Hepatocyte (in vitro differentiated cells): ENCODE data around the gene SLC23A2. TPM values are rescaled to one million over a fixed set of nuclear protein-coding genes. Genes with fewer than 3 reads are reported as not detected.
"Not testable (repeated sequence)": the region's sequence is repeated elsewhere in the genome, so short reads cannot be mapped to it uniquely, and the experiment has no call there.

Source experiments
- DNase-seq: peaks from one replicate; pipeline ENCODE4 v3.0.0-alpha.2; 2016; ENCODE audit warnings: low spot score
- H2AFZ ChIP-seq: fragments of 200-600 bp; sonication (generic); 2 replicates; pipeline ENCODE4 v1.6.0; 2016; ENCODE audit warnings: antibody characterized with exemption, mild to moderate bottlenecking
- H3K27ac ChIP-seq: fragments of 200-600 bp; sonication (generic); 2 replicates; pipeline ENCODE4 v1.5.1; 2016; ENCODE audit warnings: mild to moderate bottlenecking
- H3K27me3 ChIP-seq: fragments of 200-600 bp; sonication (generic); 2 replicates; pipeline ENCODE4 v1.6.1; 2016
- H3K36me3 ChIP-seq: fragments of 200-600 bp; sonication (generic); replicated peaks from 2 replicates; pipeline ENCODE4 v1.5.1; 2016; ENCODE audit warnings: low read depth; ENCODE audit not compliant: insufficient read depth
- H3K4me1 ChIP-seq: fragments of 200-600 bp; sonication (generic); 2 replicates; pipeline ENCODE4 v1.5.1; 2016; ENCODE audit warnings: mild to moderate bottlenecking, moderate library complexity; ENCODE audit not compliant: insufficient read depth
- H3K4me2 ChIP-seq: fragments of 200-600 bp; sonication (generic); 2 replicates; pipeline ENCODE4 v1.6.0; 2016
- H3K4me3 ChIP-seq: fragments of 200-600 bp; sonication (generic); 2 replicates; pipeline ENCODE4 v1.5.1; 2016; ENCODE audit warnings: mild to moderate bottlenecking
- H3K79me2 ChIP-seq: fragments of 200-600 bp; sonication (generic); 2 replicates; pipeline ENCODE4 v1.6.0; 2017; ENCODE audit warnings: mild to moderate bottlenecking
- H3K9me2 ChIP-seq: fragments of 200-600 bp; sonication (generic); replicated peaks from 2 replicates; pipeline ENCODE4 v1.6.0; 2017; ENCODE audit warnings: mild to moderate bottlenecking; ENCODE audit not compliant: insufficient read depth
- H3K9me3 ChIP-seq: fragments of 200-600 bp; sonication (generic); 2 replicates; pipeline ENCODE4 v1.5.1; 2016; ENCODE audit warnings: low read depth, mild to moderate bottlenecking
- H4K20me1 ChIP-seq: fragments of 200-600 bp; sonication (generic); 2 replicates; pipeline ENCODE4 v1.6.0; 2016; ENCODE audit warnings: mild to moderate bottlenecking; ENCODE audit not compliant: insufficient read depth, poor library complexity, severe bottlenecking
- CTCF ChIP-seq: fragments of 200-600 bp; sonication (generic); IDR thresholded peaks from 2 replicates; pipeline ENCODE4 v1.5.1; 2016; ENCODE audit warnings: antibody characterized with exemption, mild to moderate bottlenecking; ENCODE audit not compliant: poor library complexity
- EZH2 ChIP-seq: fragments of 200-600 bp; sonication (generic); IDR thresholded peaks from 2 replicates; pipeline ENCODE4 v1.6.1; 2016; ENCODE audit warnings: antibody characterized with exemption, mild to moderate bottlenecking, borderline replicate concordance
- EZH2phosphoT487 ChIP-seq: fragments of 200-600 bp; sonication (generic); IDR thresholded peaks from one replicate; pipeline ENCODE4 v1.6.1; 2018; ENCODE audit warnings: antibody characterized with exemption, mild to moderate bottlenecking, low read depth, moderate library complexity; ENCODE audit not compliant: unreplicated experiment, severe bottlenecking
- WGBS: methylation state at CpG from one replicate; pipeline ENCODE4 v1.1.6; 2016; ENCODE audit warnings: low lambda C conversion rate; ENCODE audit errors: missing lambda C conversion rate; 5-methylcytosine and 5-hydroxymethylcytosine counted together
- polyA plus RNA-seq: library from polyadenylated mRNA; unstranded; fragments of >200 nt; fragmentation: Nextera tagmentation; extraction: Ambion mirVana; gene quantifications from 2 replicates; pipeline ENCODE4 v1.2.1, GENCODE V29; 2016
- total RNA-seq: library from RNA; depleted of rRNA; stranded (reverse); fragments of >200 nt; gene quantifications from 2 replicates; pipeline ENCODE4 v1.2.3, GENCODE V29; 2014

The SLC23A2 gene
- total and polyA plus RNA-seq, 2 experiments from 2014 or later = 8.2 to 13.3 TPM

- DNase-seq = no peak
Measured at GRCh38 chr20:5030348-5031205, 29.3 kb upstream of the SLC23A2 start.

GRCh38 chr20:5028258-5029059 lies 27.1 kb upstream of the SLC23A2 start:
- H3K4me3 ChIP-seq, DNase-seq, H3K27ac ChIP-seq, H3K9me2 ChIP-seq, H2AFZ ChIP-seq, H3K9me3 ChIP-seq, H3K79me2 ChIP-seq, H3K36me3 ChIP-seq, H3K27me3 ChIP-seq, H4K20me1 ChIP-seq, H3K4me2 ChIP-seq, H3K4me1 ChIP-seq: not testable (repeated sequence)
- 48% methylated on average over 4 of the region's 4 CpGs for whole genome bisulfite sequencing

More at GRCh38 chr20:5030348-5031205, 29.3 kb upstream of the SLC23A2 start:
- WGBS = 91% methylated on average over 10 of the region's 10 CpGs
- no peaks in the 10 kb centered on the region for H4K20me1 ChIP-seq
- H3K36me3 ChIP-seq = no peaks in the 10 kb centered on the region
- TF ChIP-seq CTCF = no peak
- TF ChIP-seq EZH2phosphoT487 = no peak
- TF ChIP-seq EZH2 = no peak
- no peaks in the 10 kb centered on the region for H3K4me1 ChIP-seq
- H3K9me3 ChIP-seq = no peaks in the 10 kb centered on the region
- H3K4me2 ChIP-seq = no peak overlapping the region
- no peak overlapping the region for H3K27ac ChIP-seq
- no peak overlapping the region for H2AFZ ChIP-seq
- no peaks in the 10 kb centered on the region for H3K27me3 ChIP-seq
- H3K79me2 ChIP-seq = no peaks in the 10 kb centered on the region
- H3K4me3 ChIP-seq = no peak overlapping the region
- H3K9me2 ChIP-seq = no peaks in the 10 kb centered on the region

DNA sequence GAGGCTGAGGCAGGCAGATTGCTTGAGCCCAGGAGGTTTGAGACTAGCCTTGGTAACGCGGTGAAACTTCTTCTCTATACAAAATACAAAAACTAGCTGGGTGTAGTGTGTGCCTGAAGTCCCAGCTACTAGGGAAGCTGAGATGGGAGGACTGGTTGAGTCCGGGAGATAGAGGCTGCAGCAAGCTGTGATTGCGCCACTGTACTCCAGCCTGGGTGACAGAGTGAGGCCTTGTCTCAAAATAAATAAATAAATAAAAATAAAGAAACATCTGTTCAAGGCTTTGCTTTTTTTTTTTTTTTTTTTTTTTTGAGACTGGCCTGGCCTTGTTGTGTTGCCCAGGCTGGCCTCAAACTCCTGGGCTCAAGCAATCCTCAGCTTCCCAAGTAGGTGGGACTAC lies 23.7 kb upstream of the SLC23A2 start:
- H3K36me3 ChIP-seq = no peaks in the 10 kb centered on the region
- 87% methylated on average over 4 of the region's 4 CpGs for WGBS
- H3K9me3 ChIP-seq = no peaks in the 10 kb centered on the region
- TF ChIP-seq CTCF = no peak
- TF ChIP-seq EZH2 = no peak
- no peak for TF ChIP-seq EZH2phosphoT487
- no peak overlapping the region for H3K4me3 ChIP-seq
- H3K4me1 ChIP-seq = no peaks in the 10 kb centered on the region
- no peaks in the 10 kb centered on the region for H3K9me2 ChIP-seq
- no peaks in the 10 kb centered on the region for H4K20me1 ChIP-seq
- H3K79me2 ChIP-seq = no peaks in the 10 kb centered on the region
- DNase-seq = no peak
- H2AFZ ChIP-seq = no peak overlapping the region
- H3K27ac ChIP-seq = no peak overlapping the region
- H3K4me2 ChIP-seq = no peak overlapping the region
- H3K27me3 ChIP-seq = no peaks in the 10 kb centered on the region

GRCh38 chr20:5024103-5024502 lies 22.8 kb upstream of the SLC23A2 start:
- WGBS = 93% methylated on average over 6 of the region's 6 CpGs
- Histone ChIP-seq H3K27ac (no peak overlapping the region), H3K36me3 (no peaks in the 10 kb centered on the region), H3K79me2 (no peaks in the 10 kb centered on the region), H3K4me3 (no peak overlapping the region), H3K4me1 (no peaks in the 10 kb centered on the region), H3K9me3 (no peaks in the 10 kb centered on the region), H4K20me1 (no peaks in the 10 kb centered on the region), H2AFZ (no peak overlapping the region), H3K4me2 (no peak overlapping the region), H3K9me2 (no peaks in the 10 kb centered on the region), H3K27me3 (no peaks in the 10 kb centered on the region)
- DNase-seq = no peak
- TF ChIP-seq EZH2 = no peak
- TF ChIP-seq EZH2phosphoT487 = no peak
- no peak for TF ChIP-seq CTCF

- not testable (repeated sequence) for H3K79me2 ChIP-seq, H2AFZ ChIP-seq, H3K4me3 ChIP-seq, H3K27me3 ChIP-seq, DNase-seq, H3K9me2 ChIP-seq, H3K36me3 ChIP-seq, H3K27ac ChIP-seq, H3K4me2 ChIP-seq, H3K9me3 ChIP-seq, H3K4me1 ChIP-seq, H4K20me1 ChIP-seq
- WGBS = 98% methylated on average over 4 of the region's 4 CpGs
Measured at GRCh38 chr20:5023171-5023570, 21.9 kb upstream of the SLC23A2 start.
